ENCODE data around the gene PDCD2L.
"Not testable (repeated sequence)": the region's sequence is repeated elsewhere in the genome, so short reads cannot be mapped to it uniquely, and the experiment has no call there.

Gene PDCD2L

DNA sequence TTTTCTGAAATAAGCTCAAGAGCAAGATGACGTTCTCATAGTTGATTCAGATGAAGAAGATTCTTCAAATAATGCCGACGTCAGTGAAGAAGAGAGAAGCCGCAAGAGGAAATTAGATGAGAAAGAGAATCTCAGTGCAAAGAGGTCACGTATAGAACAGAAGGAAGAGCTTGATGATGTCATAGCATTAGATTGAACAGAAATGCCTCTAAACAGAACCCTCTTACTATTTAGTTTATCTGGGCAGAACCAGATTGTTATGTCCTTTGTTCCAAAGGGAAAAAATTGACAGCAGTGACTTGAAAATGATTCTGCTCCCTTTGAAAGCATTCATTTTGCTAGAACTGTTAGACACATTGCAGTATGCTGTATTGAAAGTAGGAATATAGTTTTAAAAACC is 64.8 kb downstream of the PDCD2L start:
- DNase-seq (ENCODE audit: low read depth in 2 of 2) = not testable (repeated sequence)

DNA sequence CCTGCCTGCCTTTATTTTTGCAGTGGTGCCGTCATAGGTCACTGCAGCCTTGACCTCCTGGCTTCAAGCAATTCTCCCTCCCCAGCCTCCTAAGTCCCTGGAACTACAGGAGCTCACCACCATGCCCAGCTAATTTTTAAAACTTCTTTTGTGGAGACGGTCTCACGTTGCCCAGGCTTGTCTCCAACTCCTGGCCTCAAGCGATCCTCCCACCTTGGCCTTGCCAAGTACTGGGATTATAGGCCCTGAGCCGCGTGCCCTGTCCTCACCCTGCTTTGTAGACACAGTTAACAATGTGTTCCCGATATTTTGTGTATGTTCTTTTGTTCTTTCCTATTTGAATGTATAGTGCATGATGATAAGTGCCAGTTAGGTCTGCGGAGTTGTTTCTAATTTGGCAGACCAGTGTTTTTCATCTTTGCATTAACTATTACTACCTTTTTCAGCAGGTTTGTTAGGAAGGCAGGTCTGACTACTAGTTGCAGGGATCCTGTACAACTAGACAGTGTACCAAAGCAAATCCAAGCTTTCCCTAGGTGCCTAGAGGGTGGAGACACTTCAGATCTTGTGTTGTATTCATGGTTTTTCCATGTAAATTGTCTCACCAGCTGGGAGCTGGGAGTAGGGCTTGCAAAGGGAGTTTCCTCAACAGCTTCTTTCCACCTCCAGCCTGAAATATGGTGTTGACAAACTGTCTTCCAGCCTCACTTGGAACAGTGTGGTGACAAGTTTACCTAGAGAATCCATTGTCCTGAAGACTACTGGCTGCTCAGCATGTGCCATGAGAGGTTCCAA is 67.9 kb downstream of the PDCD2L start:
- no peak for DNase-seq (ENCODE audit: low read depth in 2 of 2)

DNA sequence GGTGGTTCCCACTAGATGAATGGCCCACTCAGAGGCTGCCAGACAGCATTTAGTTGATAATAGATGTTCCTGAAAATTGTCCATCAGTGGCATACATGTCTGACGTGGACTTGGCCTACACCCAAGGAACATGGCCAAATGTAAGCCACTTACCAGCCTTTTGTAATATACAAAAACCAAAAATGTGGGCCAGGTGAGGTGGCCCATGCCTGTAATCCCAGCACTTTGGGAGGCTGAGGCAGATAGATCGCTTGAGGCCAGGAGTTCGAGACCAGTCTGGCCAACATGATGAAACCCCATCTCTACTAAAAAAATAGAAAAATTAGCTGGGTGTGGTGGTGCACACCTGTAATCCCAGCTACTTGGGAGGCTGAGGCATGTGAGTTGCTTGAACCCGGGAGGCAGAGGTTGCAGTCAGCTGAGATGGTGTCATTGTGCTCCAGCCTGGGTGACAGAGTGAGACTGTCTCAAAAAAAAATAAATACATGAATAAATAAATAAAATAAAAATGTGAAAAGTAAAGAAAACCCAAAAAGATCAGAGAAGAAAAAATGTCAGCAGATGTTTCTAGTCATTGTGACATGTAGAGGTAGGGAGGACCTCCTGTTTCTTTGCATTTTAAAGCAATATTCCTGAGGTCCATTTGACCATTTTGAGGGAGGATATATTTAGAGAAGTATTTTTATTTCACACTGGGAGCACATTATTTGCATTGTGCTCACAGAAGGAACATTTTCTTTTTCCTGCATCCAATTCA is 70.2 kb downstream of the PDCD2L start:
- no peak for DNase-seq (ENCODE audit: low read depth in 2 of 2)

DNA sequence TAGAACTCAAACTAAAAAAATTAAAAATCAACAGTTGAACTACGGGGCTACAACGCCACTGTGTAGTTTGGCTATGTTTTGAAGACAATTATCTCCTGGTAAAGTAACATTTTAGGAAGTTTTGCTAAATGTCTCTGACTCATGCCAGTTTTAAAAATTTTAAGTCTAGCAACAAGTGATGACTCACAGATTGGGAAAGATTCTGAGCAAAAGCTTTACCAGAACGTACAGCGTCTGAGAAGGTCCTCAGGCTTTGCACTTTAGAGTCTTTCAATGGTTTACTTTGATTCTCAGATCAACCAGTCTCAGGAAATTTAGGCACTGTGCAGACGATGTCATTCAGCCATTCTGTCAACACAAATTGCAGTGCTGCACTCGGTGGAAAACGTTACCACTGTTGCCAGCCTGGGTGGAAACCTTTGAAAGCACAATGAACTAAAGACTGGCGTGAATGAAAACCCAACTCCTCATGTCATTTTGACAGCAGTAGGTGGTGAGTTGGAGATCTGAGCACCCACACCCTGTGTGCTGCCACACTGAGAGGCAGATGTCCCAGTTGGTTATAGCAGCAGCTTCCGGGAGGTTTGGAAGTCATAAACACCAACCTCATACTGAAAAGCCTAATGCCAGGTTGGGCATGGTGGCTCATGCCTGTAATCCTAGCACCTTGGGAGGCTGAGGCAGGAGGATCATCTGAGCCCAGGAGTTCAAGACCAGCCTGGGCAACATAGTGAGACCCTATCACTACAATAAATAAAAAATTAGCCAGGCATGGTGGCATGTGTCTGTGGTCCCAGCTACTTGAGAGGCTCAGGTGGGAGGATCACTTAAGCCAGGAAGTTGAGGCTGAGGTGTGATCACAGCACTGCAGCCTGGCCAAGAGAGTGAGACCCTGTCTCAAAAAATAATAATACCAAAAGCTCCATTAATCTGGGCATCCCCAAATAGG is 71.1 kb downstream of the PDCD2L start:
- no peak for DNase-seq (ENCODE audit: low read depth in 2 of 2)

Measured in stimulated activated CD4-positive, alpha-beta T cell treated with anti-CD3 and anti-CD28 coated beads, Interleukin-1b, Interleukin-23, amount 100 ng/mL, for 1 hour (primary cell).